ENCODE data around the gene SETD7.

The SETD7 gene

DNA sequence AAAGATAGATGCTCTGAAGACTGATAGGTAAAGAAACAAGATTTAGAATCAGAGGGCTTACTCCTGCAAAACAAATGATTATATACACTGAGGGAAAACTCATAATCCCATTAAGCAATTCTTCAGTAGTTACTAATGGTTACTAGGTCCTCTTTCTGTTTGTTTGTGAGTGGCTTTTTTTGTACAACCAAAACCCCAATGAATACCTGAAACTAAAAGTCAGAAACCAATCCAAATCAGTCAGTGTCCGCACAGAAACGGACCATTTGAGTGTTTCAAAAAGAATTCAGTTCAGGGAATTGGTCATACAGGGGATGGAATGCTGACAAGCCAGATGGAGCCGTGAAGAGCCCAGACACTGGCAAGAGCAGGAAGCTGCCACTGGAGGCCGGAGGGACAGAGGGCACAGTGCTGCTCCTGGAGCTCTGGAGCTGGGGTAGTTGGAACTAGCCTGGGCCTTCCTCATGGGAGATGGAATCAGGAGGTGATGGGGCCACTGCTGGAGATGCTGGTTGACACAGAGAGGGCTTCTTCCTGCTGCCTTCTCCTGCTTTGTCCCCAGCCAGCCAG, 31.9 kb downstream of the SETD7 start:
- TF ChIP-seq TOX (CRISPR knock-in tag; IDR thresholded peaks at IDR 0.05; ENCODE audit: borderline replicate concordance) = no peak
- TF ChIP-seq, protein P1, sequence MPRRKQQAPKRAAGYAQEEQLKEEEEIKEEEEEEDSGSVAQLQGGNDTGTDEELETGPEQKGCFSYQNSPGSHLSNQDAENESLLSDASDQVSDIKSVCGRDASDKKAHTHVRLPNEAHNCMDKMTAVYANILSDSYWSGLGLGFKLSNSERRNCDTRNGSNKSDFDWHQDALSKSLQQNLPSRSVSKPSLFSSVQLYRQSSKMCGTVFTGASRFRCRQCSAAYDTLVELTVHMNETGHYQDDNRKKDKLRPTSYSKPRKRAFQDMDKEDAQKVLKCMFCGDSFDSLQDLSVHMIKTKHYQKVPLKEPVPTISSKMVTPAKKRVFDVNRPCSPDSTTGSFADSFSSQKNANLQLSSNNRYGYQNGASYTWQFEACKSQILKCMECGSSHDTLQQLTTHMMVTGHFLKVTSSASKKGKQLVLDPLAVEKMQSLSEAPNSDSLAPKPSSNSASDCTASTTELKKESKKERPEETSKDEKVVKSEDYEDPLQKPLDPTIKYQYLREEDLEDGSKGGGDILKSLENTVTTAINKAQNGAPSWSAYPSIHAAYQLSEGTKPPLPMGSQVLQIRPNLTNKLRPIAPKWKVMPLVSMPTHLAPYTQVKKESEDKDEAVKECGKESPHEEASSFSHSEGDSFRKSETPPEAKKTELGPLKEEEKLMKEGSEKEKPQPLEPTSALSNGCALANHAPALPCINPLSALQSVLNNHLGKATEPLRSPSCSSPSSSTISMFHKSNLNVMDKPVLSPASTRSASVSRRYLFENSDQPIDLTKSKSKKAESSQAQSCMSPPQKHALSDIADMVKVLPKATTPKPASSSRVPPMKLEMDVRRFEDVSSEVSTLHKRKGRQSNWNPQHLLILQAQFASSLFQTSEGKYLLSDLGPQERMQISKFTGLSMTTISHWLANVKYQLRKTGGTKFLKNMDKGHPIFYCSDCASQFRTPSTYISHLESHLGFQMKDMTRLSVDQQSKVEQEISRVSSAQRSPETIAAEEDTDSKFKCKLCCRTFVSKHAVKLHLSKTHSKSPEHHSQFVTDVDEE (CRISPR knock-in tag; IDR thresholded peaks at IDR 0.05) = no peak
- no peak for TF ChIP-seq ZNF8 (CRISPR knock-in tag; IDR thresholded peaks at IDR 0.05)
- no peak for TF ChIP-seq ZNF70 (CRISPR knock-in tag; IDR thresholded peaks at IDR 0.05)
- TF ChIP-seq ESRRG (CRISPR knock-in tag; IDR thresholded peaks at IDR 0.05) = no peak
- TF ChIP-seq, protein P2, sequence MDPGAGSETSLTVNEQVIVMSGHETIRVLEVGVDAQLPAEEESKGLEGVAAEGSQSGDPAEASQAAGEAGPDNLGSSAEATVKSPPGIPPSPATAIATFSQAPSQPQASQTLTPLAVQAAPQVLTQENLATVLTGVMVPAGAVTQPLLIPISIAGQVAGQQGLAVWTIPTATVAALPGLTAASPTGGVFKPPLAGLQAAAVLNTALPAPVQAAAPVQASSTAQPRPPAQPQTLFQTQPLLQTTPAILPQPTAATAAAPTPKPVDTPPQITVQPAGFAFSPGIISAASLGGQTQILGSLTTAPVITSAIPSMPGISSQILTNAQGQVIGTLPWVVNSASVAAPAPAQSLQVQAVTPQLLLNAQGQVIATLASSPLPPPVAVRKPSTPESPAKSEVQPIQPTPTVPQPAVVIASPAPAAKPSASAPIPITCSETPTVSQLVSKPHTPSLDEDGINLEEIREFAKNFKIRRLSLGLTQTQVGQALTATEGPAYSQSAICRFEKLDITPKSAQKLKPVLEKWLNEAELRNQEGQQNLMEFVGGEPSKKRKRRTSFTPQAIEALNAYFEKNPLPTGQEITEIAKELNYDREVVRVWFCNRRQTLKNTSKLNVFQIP (CRISPR knock-in tag; IDR thresholded peaks at IDR 0.05; ENCODE audit: borderline replicate concordance, low read depth) = no peak
- no peak for TF ChIP-seq OSR1 (CRISPR knock-in tag; IDR thresholded peaks at IDR 0.05)
- peak; percentile 35; the same call in 2 of the 3 replicates for ATAC-seq

- no peak for TF ChIP-seq CSDC2 (CRISPR knock-in tag; IDR thresholded peaks at IDR 0.05)
- TF ChIP-seq, protein P2 (CRISPR knock-in tag; IDR thresholded peaks at IDR 0.05; ENCODE audit: borderline replicate concordance, low read depth) = no peak
- no peak for TF ChIP-seq ZNF565 (CRISPR knock-in tag; conservative IDR thresholded peaks at IDR 0.05; ENCODE audit: low read depth)
- no peak for TF ChIP-seq ISL1 (CRISPR knock-in tag; IDR thresholded peaks at IDR 0.05)
- TF ChIP-seq TOX (CRISPR knock-in tag; IDR thresholded peaks at IDR 0.05; ENCODE audit: borderline replicate concordance) = no peak
- TF ChIP-seq ZFP3 (CRISPR knock-in tag; IDR thresholded peaks at IDR 0.05) = no peak
- TF ChIP-seq ARNTL (CRISPR knock-in tag; IDR thresholded peaks at IDR 0.05; ENCODE audit: borderline replicate concordance, low read depth) = no peak
- TF ChIP-seq, protein P3, sequence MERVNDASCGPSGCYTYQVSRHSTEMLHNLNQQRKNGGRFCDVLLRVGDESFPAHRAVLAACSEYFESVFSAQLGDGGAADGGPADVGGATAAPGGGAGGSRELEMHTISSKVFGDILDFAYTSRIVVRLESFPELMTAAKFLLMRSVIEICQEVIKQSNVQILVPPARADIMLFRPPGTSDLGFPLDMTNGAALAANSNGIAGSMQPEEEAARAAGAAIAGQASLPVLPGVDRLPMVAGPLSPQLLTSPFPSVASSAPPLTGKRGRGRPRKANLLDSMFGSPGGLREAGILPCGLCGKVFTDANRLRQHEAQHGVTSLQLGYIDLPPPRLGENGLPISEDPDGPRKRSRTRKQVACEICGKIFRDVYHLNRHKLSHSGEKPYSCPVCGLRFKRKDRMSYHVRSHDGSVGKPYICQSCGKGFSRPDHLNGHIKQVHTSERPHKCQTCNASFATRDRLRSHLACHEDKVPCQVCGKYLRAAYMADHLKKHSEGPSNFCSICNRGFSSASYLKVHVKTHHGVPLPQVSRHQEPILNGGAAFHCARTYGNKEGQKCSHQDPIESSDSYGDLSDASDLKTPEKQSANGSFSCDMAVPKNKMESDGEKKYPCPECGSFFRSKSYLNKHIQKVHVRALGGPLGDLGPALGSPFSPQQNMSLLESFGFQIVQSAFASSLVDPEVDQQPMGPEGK (CRISPR knock-in tag; IDR thresholded peaks at IDR 0.05; ENCODE audit: borderline replicate concordance) = no peak
- no peak for TF ChIP-seq SNAI2 (CRISPR knock-in tag; IDR thresholded peaks at IDR 0.05)
- no peak for TF ChIP-seq ZNF70 (CRISPR knock-in tag; IDR thresholded peaks at IDR 0.05)
- TF ChIP-seq, protein P4, sequence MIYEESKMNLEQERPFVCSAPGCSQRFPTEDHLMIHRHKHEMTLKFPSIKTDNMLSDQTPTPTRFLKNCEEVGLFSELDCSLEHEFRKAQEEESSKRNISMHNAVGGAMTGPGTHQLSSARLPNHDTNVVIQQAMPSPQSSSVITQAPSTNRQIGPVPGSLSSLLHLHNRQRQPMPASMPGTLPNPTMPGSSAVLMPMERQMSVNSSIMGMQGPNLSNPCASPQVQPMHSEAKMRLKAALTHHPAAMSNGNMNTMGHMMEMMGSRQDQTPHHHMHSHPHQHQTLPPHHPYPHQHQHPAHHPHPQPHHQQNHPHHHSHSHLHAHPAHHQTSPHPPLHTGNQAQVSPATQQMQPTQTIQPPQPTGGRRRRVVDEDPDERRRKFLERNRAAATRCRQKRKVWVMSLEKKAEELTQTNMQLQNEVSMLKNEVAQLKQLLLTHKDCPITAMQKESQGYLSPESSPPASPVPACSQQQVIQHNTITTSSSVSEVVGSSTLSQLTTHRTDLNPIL (CRISPR knock-in tag; IDR thresholded peaks at IDR 0.05; ENCODE audit: low read depth) = no peak
- TF ChIP-seq PPARA (CRISPR knock-in tag; IDR thresholded peaks at IDR 0.05; ENCODE audit: borderline replicate concordance) = no peak
- TF ChIP-seq TCF4 (CRISPR knock-in tag; IDR thresholded peaks at IDR 0.05; ENCODE audit: borderline replicate concordance) = no peak
- TF ChIP-seq ZNF8 (CRISPR knock-in tag; IDR thresholded peaks at IDR 0.05) = no peak
- no peak for ATAC-seq
Measured at GRCh38 chr4:139523076-139523475, 32.9 kb downstream of the SETD7 start.

- TF ChIP-seq ZNF8 (CRISPR knock-in tag; IDR thresholded peaks at IDR 0.05) (no peak), ZFP3 (CRISPR knock-in tag; IDR thresholded peaks at IDR 0.05) (no peak), BACH2 (CRISPR knock-in tag; IDR thresholded peaks at IDR 0.05; ENCODE audit: borderline replicate concordance) (no peak), SNAI2 (CRISPR knock-in tag; IDR thresholded peaks at IDR 0.05) (no peak), CSRNP3 (CRISPR knock-in tag; IDR thresholded peaks at IDR 0.05) (no peak)
- no peak for ATAC-seq
Measured at GRCh38 chr4:139522457-139522856, 33.6 kb downstream of the SETD7 start.
